MM.1S (cell line): Measurements from ENCODE around the gene ARL15.

Experiments used
- CTCF ChIP-seq: fragments of 300-600 bp; sonication (generic); IDR thresholded peaks from 2 replicates; pipeline ENCODE4 v1.5.1; 2016; ENCODE audit warnings: antibody characterized with exemption, low read length, mixed read lengths
- EZH2 ChIP-seq: fragments of 300-600 bp; sonication (generic); optimal IDR thresholded peaks from 2 replicates; pipeline ENCODE3; 2017; ENCODE audit warnings: low read depth, mild to moderate bottlenecking, antibody characterized with exemption, low read length, mixed read lengths
- EZH2phosphoT487 ChIP-seq: fragments of 300-600 bp; sonication (generic); IDR thresholded peaks from 2 replicates; pipeline ENCODE4 v1.6.1; 2018; ENCODE audit warnings: antibody characterized with exemption, low read length

GRCh38 chr5:54040018-54040417 lies 270.4 kb downstream of the ARL15 start:
- TF ChIP-seq CTCF (no peak), EZH2phosphoT487 (no peak), EZH2 (no peak)
